ENCODE measurements around the gene KATNAL2.
"Not testable (repeated sequence)": the region's sequence is repeated elsewhere in the genome, so short reads cannot be mapped to it uniquely, and the experiment has no call there.

The KATNAL2 gene

DNA sequence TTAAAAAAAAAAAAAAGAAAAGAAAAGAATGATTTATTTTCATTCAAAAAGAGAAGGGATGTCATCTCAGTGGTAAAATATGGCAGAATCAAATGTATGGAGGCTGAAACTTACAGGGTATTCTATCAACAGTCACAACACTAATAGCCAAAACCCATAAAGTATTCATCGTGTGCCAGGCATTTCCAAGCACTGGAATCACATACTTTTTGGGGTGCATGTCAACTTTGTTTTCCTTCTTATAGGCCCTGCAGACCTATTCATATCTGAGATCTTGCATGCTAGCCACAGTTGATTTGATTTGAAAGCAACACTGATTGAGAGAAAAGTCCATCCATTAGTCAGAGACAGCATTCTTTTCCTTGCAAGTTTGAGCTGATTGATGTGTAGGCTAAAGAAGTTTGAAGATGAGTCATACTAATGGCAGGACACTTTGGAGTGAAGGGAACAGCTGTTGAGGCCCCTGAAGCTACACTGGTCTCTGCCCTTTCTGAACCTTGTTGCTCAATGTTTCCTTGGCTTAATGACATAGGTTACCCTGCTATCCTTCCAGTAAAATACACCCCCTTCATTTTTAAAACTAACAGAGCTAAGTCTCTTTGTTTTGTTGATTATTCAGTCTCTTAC lies 22.0 kb downstream of the KATNAL2 start:
- no peak for DNase-seq

DNA sequence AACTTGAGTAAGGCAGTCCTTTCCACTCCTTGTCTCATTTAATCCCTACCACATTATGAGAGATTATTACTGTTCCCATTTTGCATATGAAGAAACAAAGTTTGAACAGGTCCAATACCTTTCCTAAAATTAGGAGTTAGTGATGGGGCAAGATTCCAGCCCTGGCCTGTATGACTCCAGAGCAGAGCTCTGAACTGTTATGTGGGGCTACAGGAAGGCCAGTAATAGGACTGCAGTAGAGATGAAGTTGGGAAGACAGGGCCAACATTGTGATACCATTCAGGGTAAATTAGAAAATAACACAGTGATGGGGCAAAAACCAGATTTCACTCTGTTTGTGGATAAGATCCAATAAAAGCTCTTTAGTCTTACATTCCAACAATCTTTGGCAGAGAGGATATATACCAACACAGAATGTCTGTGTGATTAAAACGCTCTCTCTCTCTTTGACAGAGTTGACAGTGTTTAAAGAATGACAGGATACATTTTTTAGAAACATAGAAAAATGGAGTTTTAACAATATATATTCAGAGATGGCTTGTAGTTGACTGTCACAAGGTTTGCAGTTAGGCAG lies 22.7 kb downstream of the KATNAL2 start:
- DNase-seq, result no peak

DNA sequence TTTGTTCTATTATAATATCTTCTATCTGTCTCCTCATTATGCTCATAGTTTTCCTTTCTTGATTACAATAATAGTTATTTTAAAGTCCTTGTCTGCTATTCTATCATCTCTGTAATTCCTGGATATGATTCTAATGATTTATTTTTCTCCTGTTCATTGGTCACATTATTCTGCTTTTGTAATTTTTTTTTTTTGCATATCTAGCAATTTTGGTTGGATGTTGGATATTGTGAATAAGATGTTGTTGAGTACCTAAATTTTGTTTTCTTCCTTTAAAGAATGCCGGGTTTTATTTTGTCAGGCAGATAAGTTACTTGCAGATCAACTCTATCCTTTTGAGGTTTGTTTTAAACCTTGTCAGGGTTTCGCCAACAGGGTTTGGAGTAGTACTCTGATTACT lies 25.2 kb downstream of the KATNAL2 start:
- DNase-seq, result no peak

DNA sequence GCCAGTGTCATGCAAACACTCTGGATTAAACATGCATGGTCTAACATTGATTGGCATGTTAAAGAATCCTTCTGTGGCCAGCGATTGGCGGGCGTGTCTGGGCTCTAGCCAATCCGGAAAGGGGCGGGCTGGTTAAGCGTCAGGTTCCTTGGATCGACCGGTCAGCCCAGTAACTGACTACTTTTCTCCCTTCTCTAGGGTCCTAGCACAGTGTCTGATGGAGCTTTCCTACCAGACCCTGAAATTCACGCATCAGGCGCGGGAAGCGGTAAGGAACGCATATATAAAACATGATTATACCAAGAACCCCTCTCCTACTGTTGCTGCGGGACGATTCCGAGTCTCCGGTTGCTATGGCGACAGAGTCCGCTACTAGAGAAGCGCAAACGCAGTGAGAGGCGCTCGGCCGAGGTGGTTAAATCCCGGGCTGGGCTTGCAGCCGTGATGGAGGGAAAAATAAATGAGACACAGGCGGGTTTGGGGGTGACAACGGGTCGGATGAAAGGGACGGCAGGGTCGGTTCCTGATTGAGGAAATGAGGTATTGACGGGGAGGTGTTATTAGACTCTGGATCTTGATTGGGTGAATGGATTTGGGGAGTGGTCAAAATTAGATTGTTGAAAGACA lies 29.4 kb downstream of the KATNAL2 start:
- peak; percentile 66 to 73 for DNase-seq

DNA sequence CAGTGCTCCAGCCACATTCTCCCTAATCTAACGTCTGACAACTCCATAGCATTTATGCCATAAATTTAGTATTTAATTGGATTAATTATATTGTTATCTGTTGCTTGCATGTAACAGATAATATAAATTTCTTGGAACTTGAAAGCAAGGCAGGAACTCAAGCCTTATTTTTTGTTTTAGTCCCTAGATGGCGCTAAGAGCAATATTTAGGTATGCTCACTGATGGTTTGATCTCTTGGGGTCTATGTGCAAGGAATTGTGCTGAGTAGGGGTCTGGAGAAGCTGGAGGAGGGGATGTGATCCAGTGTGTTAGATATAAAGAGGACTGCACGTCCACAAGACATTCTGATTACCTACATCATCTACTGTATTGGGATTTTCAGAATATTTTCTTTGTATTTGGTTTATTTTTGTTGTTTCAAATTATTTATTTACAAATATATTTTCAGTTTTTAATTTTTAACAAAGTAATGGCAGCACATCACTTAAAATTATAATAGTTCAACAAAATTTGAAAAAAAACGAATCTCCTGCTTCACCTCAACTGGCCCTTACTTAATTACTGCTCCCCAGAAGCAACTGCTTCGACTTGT lies 32.8 kb downstream of the KATNAL2 start:
- no peak for DNase-seq

DNA sequence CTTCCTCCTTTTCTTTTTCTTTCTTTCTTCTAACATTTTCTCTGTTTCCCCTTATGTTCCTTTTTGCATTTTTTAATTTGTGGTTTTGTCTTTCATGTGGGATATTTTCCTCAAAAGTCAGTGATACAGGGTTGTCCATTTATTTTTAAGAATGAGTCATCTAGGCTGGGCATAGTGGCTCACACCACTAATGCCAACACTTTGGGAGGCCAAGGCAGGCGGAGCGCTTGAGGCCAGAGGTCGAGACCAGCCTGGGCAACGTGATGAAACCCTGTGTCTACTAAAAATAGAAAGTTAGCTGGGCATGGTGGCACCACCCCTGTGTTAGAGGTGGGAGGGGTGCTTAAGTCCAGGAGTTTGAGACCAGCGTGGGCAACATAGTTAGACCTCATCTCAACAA lies 35.8 kb downstream of the KATNAL2 start:
- no peak for DNase-seq

DNA sequence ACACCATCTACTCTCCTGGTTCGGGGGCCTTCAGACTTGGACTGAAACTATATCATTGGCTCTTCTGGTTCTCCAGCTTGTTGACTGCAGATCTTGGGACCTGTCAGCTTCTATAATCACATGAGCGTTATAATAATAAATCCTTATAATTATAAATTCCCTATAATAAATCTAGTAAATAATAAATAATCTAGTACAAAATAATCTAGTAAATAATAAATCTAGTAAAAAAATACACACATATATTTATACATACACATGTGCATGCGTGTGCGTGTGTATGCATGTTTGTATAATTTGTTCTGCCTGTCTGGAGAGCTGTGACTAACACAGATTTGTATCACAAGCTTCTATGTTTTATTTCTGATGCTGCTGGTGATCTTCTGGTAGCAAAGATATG lies 40.8 kb downstream of the KATNAL2 start:
- DNase-seq, result no peak

DNA sequence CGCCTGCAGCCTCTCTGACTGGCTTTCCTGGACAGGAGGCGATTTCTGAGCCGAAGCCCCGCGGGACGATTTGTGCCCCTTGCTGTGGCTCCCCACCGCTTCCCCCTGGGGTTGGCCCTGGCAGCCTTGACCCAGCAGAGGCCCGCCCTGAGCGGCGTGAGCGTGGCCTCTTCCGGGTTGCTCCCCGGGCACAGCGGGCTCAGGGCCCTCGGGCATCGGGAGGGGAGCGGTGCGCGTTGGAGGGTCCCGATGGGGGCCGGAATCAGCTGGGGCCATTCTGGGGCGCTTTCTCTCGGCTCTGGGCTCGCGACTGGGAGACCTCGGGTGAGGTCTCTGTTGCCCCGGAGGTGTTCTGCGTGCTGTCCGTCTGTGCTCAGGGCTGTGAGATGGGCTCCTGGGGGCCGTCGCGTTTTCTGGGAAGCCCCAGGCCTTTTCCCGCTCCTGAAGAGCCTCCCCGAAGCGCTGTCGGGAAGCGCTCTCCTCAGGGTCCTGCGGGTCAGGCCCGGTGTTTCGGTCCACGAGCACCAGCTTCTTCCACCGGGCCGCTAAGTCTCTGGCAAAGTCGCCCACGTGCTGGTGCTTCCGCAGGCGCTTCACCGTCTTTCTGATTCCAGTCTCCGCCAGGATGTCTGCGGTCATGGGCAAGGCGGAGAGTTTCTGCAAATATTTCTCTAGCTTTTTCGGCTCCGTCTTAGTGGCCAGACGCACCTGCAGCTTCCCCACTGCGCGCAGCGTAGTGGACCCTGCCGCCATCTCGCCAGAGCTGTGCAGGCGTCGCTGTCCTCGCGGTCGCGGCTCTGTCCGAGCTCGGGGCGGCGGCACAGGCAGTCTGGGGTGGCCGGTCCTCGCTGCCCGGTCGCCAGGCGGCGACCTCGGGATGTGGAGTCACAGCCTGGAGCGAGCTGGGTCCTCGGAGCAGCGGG lies 46.5 kb downstream of the KATNAL2 start:
- DNase-seq, result not testable (repeated sequence)

DNA sequence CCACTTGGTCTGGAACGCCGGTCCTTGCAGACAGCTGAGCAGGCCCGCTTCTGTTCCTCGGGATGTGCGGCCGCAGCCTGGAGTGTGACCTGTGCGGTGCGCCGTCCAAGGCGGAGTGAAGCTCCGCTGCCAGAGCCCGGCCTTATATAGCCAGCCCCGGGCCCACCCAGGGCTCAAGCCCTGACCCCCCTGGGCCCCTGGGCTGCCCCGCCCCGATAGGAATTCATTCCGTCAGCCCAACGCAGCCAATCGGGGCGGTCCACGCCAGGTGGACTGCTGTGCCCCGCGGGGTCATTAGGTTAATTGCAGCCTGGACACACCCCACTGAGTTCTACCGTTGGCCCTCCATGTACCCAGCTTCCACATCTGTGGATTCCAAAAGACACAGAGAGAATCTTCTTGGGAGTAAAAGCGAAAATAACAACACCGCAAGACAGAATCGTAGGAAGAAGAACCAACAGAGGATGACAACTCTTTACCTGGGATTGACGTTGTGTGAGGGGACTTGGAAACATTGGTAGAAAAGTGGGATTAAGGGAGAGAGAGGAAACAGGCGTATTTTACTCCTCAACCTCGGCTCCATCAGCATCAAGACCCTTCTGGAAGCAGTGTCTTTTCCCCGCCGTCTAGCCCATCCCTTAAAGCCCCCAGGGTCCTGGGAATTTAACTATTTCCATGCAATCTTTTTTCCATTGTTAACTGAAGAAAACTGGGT lies 47.3 kb downstream of the KATNAL2 start:
- not testable (repeated sequence) for DNase-seq

DNA sequence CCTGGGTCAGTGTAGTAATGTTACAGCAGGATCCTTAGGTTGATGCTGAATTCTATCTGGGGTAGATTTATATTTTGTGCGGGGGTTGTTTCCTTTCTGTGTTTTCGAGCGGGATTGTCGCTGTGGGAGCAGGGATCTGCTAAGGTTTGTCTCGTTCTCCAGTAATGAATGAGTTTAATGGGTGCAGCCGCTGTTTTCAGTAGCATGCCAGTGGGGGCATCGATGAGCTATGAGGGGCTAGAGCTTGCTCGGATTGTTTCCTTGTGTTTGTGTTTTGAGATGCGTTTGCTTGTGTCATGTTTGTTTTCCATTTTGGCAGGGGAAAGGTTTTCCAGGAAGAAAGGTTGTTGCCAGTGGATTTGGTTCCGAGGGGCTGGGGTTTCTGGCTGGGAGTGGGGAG lies 48.9 kb downstream of the KATNAL2 start:
- not testable (repeated sequence) for DNase-seq

DNA sequence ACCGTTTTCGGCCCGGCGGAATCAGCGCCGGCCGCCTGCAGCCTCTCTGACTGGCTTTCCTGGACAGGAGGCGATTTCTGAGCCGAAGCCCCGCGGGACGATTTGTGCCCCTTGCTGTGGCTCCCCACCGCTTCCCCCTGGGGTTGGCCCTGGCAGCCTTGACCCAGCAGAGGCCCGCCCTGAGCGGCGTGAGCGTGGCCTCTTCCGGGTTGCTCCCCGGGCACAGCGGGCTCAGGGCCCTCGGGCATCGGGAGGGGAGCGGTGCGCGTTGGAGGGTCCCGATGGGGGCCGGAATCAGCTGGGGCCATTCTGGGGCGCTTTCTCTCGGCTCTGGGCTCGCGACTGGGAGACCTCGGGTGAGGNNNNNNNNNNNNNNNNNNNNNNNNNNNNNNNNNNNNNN lies 52.1 kb downstream of the KATNAL2 start:
- not testable (repeated sequence) for DNase-seq

DNA sequence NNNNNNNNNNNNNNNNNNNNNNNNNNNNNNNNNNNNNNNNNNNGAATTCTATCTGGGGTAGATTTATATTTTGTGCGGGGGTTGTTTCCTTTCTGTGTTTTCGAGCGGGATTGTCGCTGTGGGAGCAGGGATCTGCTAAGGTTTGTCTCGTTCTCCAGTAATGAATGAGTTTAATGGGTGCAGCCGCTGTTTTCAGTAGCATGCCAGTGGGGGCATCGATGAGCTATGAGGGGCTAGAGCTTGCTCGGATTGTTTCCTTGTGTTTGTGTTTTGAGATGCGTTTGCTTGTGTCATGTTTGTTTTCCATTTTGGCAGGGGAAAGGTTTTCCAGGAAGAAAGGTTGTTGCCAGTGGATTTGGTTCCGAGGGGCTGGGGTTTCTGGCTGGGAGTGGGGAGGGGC lies 102.5 kb downstream of the KATNAL2 start:
- DNase-seq, result not testable (repeated sequence)

DNA sequence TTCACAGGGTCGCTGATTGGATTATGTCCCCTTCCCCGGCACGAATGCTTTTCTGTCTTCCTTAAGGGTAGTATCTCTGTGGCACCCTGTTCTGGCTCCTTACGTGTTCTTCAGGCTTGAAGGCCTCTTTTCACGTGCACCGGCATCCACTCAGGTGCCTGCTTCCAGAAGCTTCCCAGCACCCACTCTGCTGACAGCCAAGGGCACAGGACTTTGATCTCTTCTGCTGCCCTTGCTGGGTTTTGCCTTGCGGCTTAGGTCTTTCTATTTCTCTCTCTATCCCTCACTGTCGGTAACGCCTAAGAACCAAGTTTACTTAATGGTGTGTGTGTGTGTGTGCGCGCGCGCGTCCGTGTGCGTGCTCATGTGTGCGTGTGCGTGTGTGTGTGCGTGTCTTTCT lies 103.4 kb downstream of the KATNAL2 start:
- DNase-seq, result not testable (repeated sequence)

DNA sequence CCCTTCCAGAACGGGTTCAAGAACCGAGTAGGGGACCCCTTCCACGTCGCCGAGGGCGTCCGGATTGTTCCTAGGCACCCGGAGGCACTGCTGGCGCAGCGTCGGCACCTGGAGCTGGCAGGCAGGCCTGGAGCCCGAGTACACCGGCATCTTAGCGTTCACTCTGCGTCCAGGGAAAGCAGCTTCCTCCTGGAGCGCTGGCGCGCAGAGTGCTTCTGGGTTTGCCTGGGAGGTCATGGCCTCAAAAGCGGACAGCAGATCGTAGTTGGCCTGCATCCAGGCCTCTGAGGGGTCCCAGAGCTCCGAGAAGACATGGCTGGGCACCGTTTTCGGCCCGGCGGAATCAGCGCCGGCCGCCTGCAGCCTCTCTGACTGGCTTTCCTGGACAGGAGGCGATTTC lies 105.4 kb downstream of the KATNAL2 start:
- DNase-seq, result not testable (repeated sequence)

DNA sequence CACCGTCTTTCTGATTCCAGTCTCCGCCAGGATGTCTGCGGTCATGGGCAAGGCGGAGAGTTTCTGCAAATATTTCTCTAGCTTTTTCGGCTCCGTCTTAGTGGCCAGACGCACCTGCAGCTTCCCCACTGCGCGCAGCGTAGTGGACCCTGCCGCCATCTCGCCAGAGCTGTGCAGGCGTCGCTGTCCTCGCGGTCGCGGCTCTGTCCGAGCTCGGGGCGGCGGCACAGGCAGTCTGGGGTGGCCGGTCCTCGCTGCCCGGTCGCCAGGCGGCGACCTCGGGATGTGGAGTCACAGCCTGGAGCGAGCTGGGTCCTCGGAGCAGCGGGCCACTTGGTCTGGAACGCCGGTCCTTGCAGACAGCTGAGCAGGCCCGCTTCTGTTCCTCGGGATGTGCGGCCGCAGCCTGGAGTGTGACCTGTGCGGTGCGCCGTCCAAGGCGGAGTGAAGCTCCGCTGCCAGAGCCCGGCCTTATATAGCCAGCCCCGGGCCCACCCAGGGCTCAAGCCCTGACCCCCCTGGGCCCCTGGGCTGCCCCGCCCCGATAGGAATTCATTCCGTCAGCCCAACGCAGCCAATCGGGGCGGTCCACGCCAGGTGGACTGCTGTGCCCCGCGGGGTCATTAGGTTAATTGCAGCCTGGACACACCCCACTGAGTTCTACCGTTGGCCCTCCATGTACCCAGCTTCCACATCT lies 106.5 kb downstream of the KATNAL2 start:
- DNase-seq, result not testable (repeated sequence)

DNA sequence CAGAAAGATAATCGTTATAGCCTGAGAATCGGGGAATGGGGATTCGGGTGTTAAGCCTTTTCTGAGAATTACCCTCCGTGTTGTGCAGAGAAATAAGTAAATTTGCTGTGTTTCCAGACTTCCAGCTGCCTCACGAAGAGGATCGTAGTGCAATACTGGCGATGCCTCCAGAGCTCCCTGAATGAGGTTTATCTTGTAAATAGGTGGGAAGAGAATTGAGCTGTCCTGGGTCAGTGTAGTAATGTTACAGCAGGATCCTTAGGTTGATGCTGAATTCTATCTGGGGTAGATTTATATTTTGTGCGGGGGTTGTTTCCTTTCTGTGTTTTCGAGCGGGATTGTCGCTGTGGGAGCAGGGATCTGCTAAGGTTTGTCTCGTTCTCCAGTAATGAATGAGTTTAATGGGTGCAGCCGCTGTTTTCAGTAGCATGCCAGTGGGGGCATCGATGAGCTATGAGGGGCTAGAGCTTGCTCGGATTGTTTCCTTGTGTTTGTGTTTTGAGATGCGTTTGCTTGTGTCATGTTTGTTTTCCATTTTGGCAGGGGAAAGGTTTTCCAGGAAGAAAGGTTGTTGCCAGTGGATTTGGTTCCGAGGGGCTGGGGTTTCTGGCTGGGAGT lies 108.3 kb downstream of the KATNAL2 start:
- DNase-seq, result not testable (repeated sequence)

DNA sequence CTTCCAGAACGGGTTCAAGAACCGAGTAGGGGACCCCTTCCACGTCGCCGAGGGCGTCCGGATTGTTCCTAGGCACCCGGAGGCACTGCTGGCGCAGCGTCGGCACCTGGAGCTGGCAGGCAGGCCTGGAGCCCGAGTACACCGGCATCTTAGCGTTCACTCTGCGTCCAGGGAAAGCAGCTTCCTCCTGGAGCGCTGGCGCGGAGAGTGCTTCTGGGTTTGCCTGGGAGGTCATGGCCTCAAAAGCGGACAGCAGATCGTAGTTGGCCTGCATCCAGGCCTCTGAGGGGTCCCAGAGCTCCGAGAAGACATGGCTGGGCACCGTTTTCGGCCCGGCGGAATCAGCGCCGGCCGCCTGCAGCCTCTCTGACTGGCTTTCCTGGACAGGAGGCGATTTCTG lies 111.3 kb downstream of the KATNAL2 start:
- DNase-seq, result not testable (repeated sequence)

DNA sequence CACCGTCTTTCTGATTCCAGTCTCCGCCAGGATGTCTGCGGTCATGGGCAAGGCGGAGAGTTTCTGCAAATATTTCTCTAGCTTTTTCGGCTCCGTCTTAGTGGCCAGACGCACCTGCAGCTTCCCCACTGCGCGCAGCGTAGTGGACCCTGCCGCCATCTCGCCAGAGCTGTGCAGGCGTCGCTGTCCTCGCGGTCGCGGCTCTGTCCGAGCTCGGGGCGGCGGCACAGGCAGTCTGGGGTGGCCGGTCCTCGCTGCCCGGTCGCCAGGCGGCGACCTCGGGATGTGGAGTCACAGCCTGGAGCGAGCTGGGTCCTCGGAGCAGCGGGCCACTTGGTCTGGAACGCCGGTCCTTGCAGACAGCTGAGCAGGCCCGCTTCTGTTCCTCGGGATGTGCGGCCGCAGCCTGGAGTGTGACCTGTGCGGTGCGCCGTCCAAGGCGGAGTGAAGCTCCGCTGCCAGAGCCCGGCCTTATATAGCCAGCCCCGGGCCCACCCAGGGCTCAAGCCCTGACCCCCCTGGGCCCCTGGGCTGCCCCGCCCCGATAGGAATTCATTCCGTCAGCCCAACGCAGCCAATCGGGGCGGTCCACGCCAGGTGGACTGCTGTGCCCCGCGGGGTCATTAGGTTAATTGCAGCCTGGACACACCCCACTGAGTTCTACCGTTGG lies 112.4 kb downstream of the KATNAL2 start:
- not testable (repeated sequence) for DNase-seq

DNA sequence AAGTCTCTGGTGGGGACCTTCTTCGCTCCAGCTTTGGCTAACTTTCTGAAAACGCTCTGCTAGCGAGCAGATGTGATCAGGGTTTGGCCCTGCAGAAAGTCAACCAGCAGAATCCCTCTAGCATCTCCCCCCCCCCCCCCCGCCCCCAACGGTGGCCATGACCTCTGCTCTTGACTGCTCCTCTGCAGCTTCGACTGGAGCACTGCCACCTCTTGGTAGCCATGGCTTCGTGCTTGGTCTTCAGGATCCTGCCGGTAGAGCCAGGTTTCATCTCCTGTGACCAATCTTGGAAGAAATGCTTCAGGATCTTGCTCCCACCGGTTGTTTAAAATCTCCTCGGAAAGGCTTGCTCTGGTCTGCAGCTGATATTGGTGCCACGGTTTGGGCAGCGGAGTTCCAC lies 113.5 kb downstream of the KATNAL2 start:
- DNase-seq, result not testable (repeated sequence)

DNA sequence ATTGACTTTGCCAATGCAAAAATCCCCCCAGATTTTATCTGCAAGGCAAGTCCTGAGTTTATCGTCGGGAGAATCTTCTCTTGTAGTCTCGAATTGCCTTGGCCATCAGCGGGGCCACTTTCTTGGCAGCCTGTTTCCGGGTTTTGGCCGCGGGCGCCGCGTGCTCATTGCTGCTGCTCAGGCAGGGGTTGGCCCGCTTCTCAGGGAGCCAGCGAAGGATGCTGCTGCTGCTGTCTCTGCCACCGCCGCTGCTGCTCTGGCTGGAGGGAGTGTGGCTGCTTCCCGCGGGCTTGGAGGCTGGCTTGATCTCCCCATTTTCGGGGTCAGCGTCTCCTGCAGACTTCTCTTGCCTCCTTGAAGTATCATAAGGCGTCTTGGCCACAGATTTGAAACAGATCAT lies 115.5 kb downstream of the KATNAL2 start:
- no peak for DNase-seq

DNA sequence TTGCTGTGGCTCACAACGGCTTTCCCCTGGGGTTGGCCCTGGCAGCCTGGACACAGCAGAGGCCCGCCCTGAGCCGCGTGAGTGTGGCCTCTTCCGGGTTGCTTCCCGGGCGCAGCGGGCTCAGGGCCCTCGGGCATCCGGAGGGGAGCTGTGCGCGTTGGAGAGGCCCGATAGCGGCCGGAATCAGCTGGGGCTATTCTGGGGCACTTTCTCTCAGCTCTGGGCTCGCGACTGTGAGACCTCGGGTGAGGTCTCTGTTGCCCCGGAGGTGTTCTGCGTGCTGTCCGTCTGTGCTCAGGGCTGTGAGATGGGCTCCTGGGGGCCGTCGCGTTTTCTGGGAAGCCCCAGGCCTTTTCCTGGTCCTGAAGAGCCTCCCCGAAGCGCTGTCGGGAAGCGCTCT lies 117.2 kb downstream of the KATNAL2 start:
- not testable (repeated sequence) for DNase-seq
